Measurements from ENCODE around the gene MTFP1.

MTFP1 gene

GRCh38 chr22:30436196-30436595, 10.6 kb downstream of the MTFP1 start:
- Histone ChIP-seq H3K27ac (ENCODE audit: low read depth, low read length) (no peak overlapping the region), H2BK5ac (ENCODE audit: low read depth, low read length, poor library complexity) (no peak overlapping the region), H4K91ac (ENCODE audit: low read depth, low read length) (no peak overlapping the region), H3K9me3 (ENCODE audit: insufficient read depth, low read depth, low read length) (peaks cover 5% of the 10 kb centered on the region), H3K79me1 (ENCODE audit: low read length) (no peaks in the 10 kb centered on the region), H3K4me1 (ENCODE audit: control insufficient read depth in 1 of 2, insufficient read depth in 2 of 2, low read length in 2 of 2) (peaks cover 7 to 14% of the 10 kb centered on the region in 2 experiments), H2AFZ (ENCODE audit: insufficient read depth, low read length, poor library complexity) (no peak overlapping the region), H2AK5ac (ENCODE audit: low read length) (no peak overlapping the region), H3K4me3 (ENCODE audit: low read depth, low read length) (no peak overlapping the region), H3K14ac (ENCODE audit: low read length) (no peak overlapping the region), H4K12ac (ENCODE audit: low read depth, low read length) (no peak overlapping the region), H3K36me3 (ENCODE audit: control insufficient read depth in 1 of 2, insufficient read depth in 2 of 2, low read length in 2 of 2) (no peaks in the 10 kb centered on the region), H3K18ac (ENCODE audit: low read length) (no peak overlapping the region), H3K23ac (ENCODE audit: low read length) (no peak overlapping the region), H2BK12ac (ENCODE audit: low read length) (no peak overlapping the region), H3K4ac (ENCODE audit: low read depth, low read length) (no peak overlapping the region), H2BK120ac (ENCODE audit: insufficient read depth, low read length, poor library complexity) (no peak overlapping the region), H3K79me2 (ENCODE audit: control insufficient read depth, insufficient read depth, low read length, poor library complexity) (no peaks in the 10 kb centered on the region), H3K27me3 (ENCODE audit: insufficient read depth, low read length) (no peaks in the 10 kb centered on the region), H4K8ac (ENCODE audit: low read depth, low read length) (no peak overlapping the region), H3K4me2 (ENCODE audit: low read length) (no peak overlapping the region), H3K9ac (ENCODE audit: low read length) (no peak overlapping the region)
- WGBS (ENCODE audit: extremely low coverage, insufficient coverage, insufficient read length): no CpG with 5 or more reads among the region's 2 CpGs
- no peak for DNase-seq

- no peak overlapping the region for H2AK5ac ChIP-seq (ENCODE audit: low read length)
- peaks cover 5% of the 10 kb centered on the region for H3K9me3 ChIP-seq (ENCODE audit: insufficient read depth, low read depth, low read length)
- no peaks in the 10 kb centered on the region for H3K4me1 ChIP-seq (ENCODE audit: control insufficient read depth in 1 of 2, insufficient read depth in 2 of 2, low read length in 2 of 2)
- H3K23ac ChIP-seq (ENCODE audit: low read length): no peak overlapping the region
- no CpG with 5 or more reads among the region's 3 CpGs for WGBS (ENCODE audit: extremely low coverage, insufficient coverage, insufficient read length)
- no peaks in the 10 kb centered on the region for H3K36me3 ChIP-seq (ENCODE audit: control insufficient read depth in 1 of 2, insufficient read depth in 2 of 2, low read length in 2 of 2)
- no peak for DNase-seq
- H3K79me1 ChIP-seq (ENCODE audit: low read length): no peaks in the 10 kb centered on the region
- H3K79me2 ChIP-seq (ENCODE audit: control insufficient read depth, insufficient read depth, low read length, poor library complexity): no peaks in the 10 kb centered on the region
- H3K27ac ChIP-seq (ENCODE audit: low read depth, low read length): no peak overlapping the region
- H4K12ac ChIP-seq (ENCODE audit: low read depth, low read length): no peak overlapping the region
- no peaks in the 10 kb centered on the region for H3K27me3 ChIP-seq (ENCODE audit: insufficient read depth, low read length)
- no peak overlapping the region for H3K4me3 ChIP-seq (ENCODE audit: low read depth, low read length)
- no peak overlapping the region for H4K8ac ChIP-seq (ENCODE audit: low read depth, low read length)
- H3K14ac ChIP-seq (ENCODE audit: low read length): no peak overlapping the region
- no peak overlapping the region for H3K4me2 ChIP-seq (ENCODE audit: low read length)
- H3K4ac ChIP-seq (ENCODE audit: low read depth, low read length): no peak overlapping the region
- no peak overlapping the region for H3K18ac ChIP-seq (ENCODE audit: low read length)
- H2BK12ac ChIP-seq (ENCODE audit: low read length): no peak overlapping the region
- H2BK5ac ChIP-seq (ENCODE audit: low read depth, low read length, poor library complexity): no peak overlapping the region
- H3K9ac ChIP-seq (ENCODE audit: low read length): no peak overlapping the region
- H4K91ac ChIP-seq (ENCODE audit: low read depth, low read length): no peak overlapping the region
- H2BK120ac ChIP-seq (ENCODE audit: insufficient read depth, low read length, poor library complexity): no peak overlapping the region
- H2AFZ ChIP-seq (ENCODE audit: insufficient read depth, low read length, poor library complexity): no peak overlapping the region
Measured at GRCh38 chr22:30438559-30438958, 13.0 kb downstream of the MTFP1 start.

- no peak overlapping the region for H3K18ac ChIP-seq (ENCODE audit: low read length)
- no peaks in the 10 kb centered on the region for H3K36me3 ChIP-seq (ENCODE audit: control insufficient read depth in 1 of 2, insufficient read depth in 2 of 2, low read length in 2 of 2)
- H3K9me3 ChIP-seq (ENCODE audit: insufficient read depth, low read depth, low read length): peaks cover 7% of the 10 kb centered on the region
- no peaks in the 10 kb centered on the region for H3K4me1 ChIP-seq (ENCODE audit: control insufficient read depth in 1 of 2, insufficient read depth in 2 of 2, low read length in 2 of 2)
- H4K12ac ChIP-seq (ENCODE audit: low read depth, low read length): no peak overlapping the region
- no peak overlapping the region for H2BK12ac ChIP-seq (ENCODE audit: low read length)
- no peak overlapping the region for H3K23ac ChIP-seq (ENCODE audit: low read length)
- H3K79me1 ChIP-seq (ENCODE audit: low read length): no peaks in the 10 kb centered on the region
- H3K4me3 ChIP-seq (ENCODE audit: low read depth, low read length): no peak overlapping the region
- H4K8ac ChIP-seq (ENCODE audit: low read depth, low read length): no peak overlapping the region
- H2AK5ac ChIP-seq (ENCODE audit: low read length): no peak overlapping the region
- no peak overlapping the region for H2BK5ac ChIP-seq (ENCODE audit: low read depth, low read length, poor library complexity)
- no peaks in the 10 kb centered on the region for H3K79me2 ChIP-seq (ENCODE audit: control insufficient read depth, insufficient read depth, low read length, poor library complexity)
- H3K27ac ChIP-seq (ENCODE audit: low read depth, low read length): no peak overlapping the region
- H2BK120ac ChIP-seq (ENCODE audit: insufficient read depth, low read length, poor library complexity): no peak overlapping the region
- no peak overlapping the region for H3K4me2 ChIP-seq (ENCODE audit: low read length)
- DNase-seq: no peak
- H3K9ac ChIP-seq (ENCODE audit: low read length): no peak overlapping the region
- no CpG with 5 or more reads among the region's 4 CpGs for WGBS (ENCODE audit: extremely low coverage, insufficient coverage, insufficient read length)
- no peak overlapping the region for H2AFZ ChIP-seq (ENCODE audit: insufficient read depth, low read length, poor library complexity)
- no peak overlapping the region for H3K4ac ChIP-seq (ENCODE audit: low read depth, low read length)
- H3K14ac ChIP-seq (ENCODE audit: low read length): no peak overlapping the region
- H3K27me3 ChIP-seq (ENCODE audit: insufficient read depth, low read length): no peaks in the 10 kb centered on the region
- H4K91ac ChIP-seq (ENCODE audit: low read depth, low read length): no peak overlapping the region
Measured at GRCh38 chr22:30439226-30439625, 13.7 kb downstream of the MTFP1 start.

GRCh38 chr22:30439836-30440235, 14.3 kb downstream of the MTFP1 start:
- H3K4ac ChIP-seq (ENCODE audit: low read depth, low read length): no peak overlapping the region
- no CpG with 5 or more reads among the region's 11 CpGs for WGBS (ENCODE audit: extremely low coverage, insufficient coverage, insufficient read length)
- H3K27me3 ChIP-seq (ENCODE audit: insufficient read depth, low read length): no peaks in the 10 kb centered on the region

More at GRCh38 chr22:30439836-30440235, 14.3 kb downstream of the MTFP1 start:
- no peaks in the 10 kb centered on the region for H3K79me2 ChIP-seq (ENCODE audit: control insufficient read depth, insufficient read depth, low read length, poor library complexity)
- peaks cover 0 to under 1% of the 10 kb centered on the region in 2 experiments for H3K4me1 ChIP-seq (ENCODE audit: control insufficient read depth in 1 of 2, insufficient read depth in 2 of 2, low read length in 2 of 2)
- H3K9ac ChIP-seq (ENCODE audit: low read length): no peak overlapping the region
- no peak overlapping the region for H2BK5ac ChIP-seq (ENCODE audit: low read depth, low read length, poor library complexity)
- H3K18ac ChIP-seq (ENCODE audit: low read length): no peak overlapping the region
- no peak for DNase-seq
- no peak overlapping the region for H3K23ac ChIP-seq (ENCODE audit: low read length)
- no peak overlapping the region for H3K14ac ChIP-seq (ENCODE audit: low read length)
- H4K91ac ChIP-seq (ENCODE audit: low read depth, low read length): no peak overlapping the region
- H2AK5ac ChIP-seq (ENCODE audit: low read length): no peak overlapping the region
- H2AFZ ChIP-seq (ENCODE audit: insufficient read depth, low read length, poor library complexity): no peak overlapping the region
- H3K4me3 ChIP-seq (ENCODE audit: low read depth, low read length): peak overlapping the region; percentile 1
- no peak overlapping the region for H4K12ac ChIP-seq (ENCODE audit: low read depth, low read length)
- H3K4me2 ChIP-seq (ENCODE audit: low read length): no peak overlapping the region
- no peak overlapping the region for H3K27ac ChIP-seq (ENCODE audit: low read depth, low read length)
- peaks cover 7% of the 10 kb centered on the region for H3K9me3 ChIP-seq (ENCODE audit: insufficient read depth, low read depth, low read length)
- H3K36me3 ChIP-seq (ENCODE audit: control insufficient read depth in 1 of 2, insufficient read depth in 2 of 2, low read length in 2 of 2): no peaks in the 10 kb centered on the region
- H2BK12ac ChIP-seq (ENCODE audit: low read length): no peak overlapping the region
- H4K8ac ChIP-seq (ENCODE audit: low read depth, low read length): no peak overlapping the region
- no peak overlapping the region for H2BK120ac ChIP-seq (ENCODE audit: insufficient read depth, low read length, poor library complexity)
- no peaks in the 10 kb centered on the region for H3K79me1 ChIP-seq (ENCODE audit: low read length)
